Large intestine (tissue), 3 donors: ENCODE results near the gene TRIM67. TPM values are rescaled to one million over a fixed set of nuclear protein-coding genes. Genes with fewer than 3 reads are reported as not detected.
A peak's percentile ranks its signal among the peaks of the same experiment; 100 is the strongest.

Experiments used
- DNase-seq, 2 donors: peaks; one replicate each; pipeline versions ENCODE4 v3.0.0 to v3.0.0-alpha.2; 2013
- H3K27ac ChIP-seq: one replicate; pipeline ENCODE4 v1.5.1; 2013; ENCODE audit warnings: low read length
- H3K27me3 ChIP-seq: 2 replicates; pipeline ENCODE4 v1.6.1; 2013; ENCODE audit warnings: low read length; ENCODE audit not compliant: control insufficient read depth, insufficient read depth
- H3K36me3 ChIP-seq: 2 replicates; pipeline ENCODE4 v1.6.1; 2013; ENCODE audit warnings: low read length; ENCODE audit not compliant: control insufficient read depth, insufficient read depth
- H3K4me1 ChIP-seq: one replicate; pipeline ENCODE4 v1.6.1; 2013; ENCODE audit warnings: low read length; ENCODE audit not compliant: control insufficient read depth, insufficient read depth
- H3K4me3 ChIP-seq: one replicate; pipeline ENCODE4 v1.5.1; 2013; ENCODE audit warnings: low read length
- H3K9me3 ChIP-seq: one replicate; pipeline ENCODE4 v1.6.1; 2013; ENCODE audit warnings: mild to moderate bottlenecking, low read depth, low read length, moderate library complexity; ENCODE audit not compliant: control insufficient read depth
- WGBS: methylation state at CpG from one replicate; pipeline ENCODE4 v1.1.5; 2013; ENCODE audit warnings: low lambda C conversion rate; ENCODE audit not compliant: insufficient coverage; 5-methylcytosine and 5-hydroxymethylcytosine counted together
- polyA plus RNA-seq: library from polyadenylated mRNA; unstranded; fragments of 120-200 nt; gene quantifications from one replicate; pipeline ENCODE4 v1.2.1, GENCODE V29; 2013

Gene TRIM67
- polyA plus RNA-seq, 1 donor = 1.1 TPM

- peaks cover 12% of the 10 kb centered on the region for H3K4me1 ChIP-seq
- H3K36me3 ChIP-seq = peaks cover 21% of the 10 kb centered on the region
- H3K27me3 ChIP-seq = no peaks in the 10 kb centered on the region
- H3K27ac ChIP-seq = peak overlapping the region; percentile 79
- H3K9me3 ChIP-seq = no peaks in the 10 kb centered on the region
- peak overlapping the region; percentile 70 for H3K4me3 ChIP-seq
- peak; percentile 18 to 48 for DNase-seq
- 0% methylated on average over 2 of the region's 10 CpGs for WGBS
These were observed 79.9 kb downstream of the TRIM67 start for GRCh38 chr1:231241750-231242149.

- peak in 1 of 2 donors; percentile 29 for DNase-seq
- H3K27me3 ChIP-seq = no peaks in the 10 kb centered on the region
- H3K9me3 ChIP-seq = no peaks in the 10 kb centered on the region
- H3K27ac ChIP-seq = peak overlapping the region; percentile 6
- peaks cover 15% of the 10 kb centered on the region for H3K36me3 ChIP-seq
- H3K4me1 ChIP-seq = peaks cover 9% of the 10 kb centered on the region
- peak overlapping the region; percentile 70 for H3K4me3 ChIP-seq
- WGBS = 28% methylated on average over 2 of the region's 5 CpGs
These were observed 80.8 kb downstream of the TRIM67 start for GRCh38 chr1:231242516-231243198.

GRCh38 chr1:231248778-231249177 lies 86.9 kb downstream of the TRIM67 start:
- 100% methylated on average over 1 of the region's 1 CpG for WGBS
- Histone ChIP-seq H3K4me1 (no peaks in the 10 kb centered on the region), H3K27ac (no peak overlapping the region), H3K36me3 (peaks cover 33% of the 10 kb centered on the region), H3K4me3 (no peak overlapping the region), H3K27me3 (no peaks in the 10 kb centered on the region), H3K9me3 (no peaks in the 10 kb centered on the region)
- no peak for DNase-seq

- H3K36me3 ChIP-seq = peaks cover 46% of the 10 kb centered on the region
- H3K27ac ChIP-seq = no peak overlapping the region
- no CpG with 5 or more reads among the region's 3 CpGs for whole genome bisulfite sequencing
- no peaks in the 10 kb centered on the region for H3K4me1 ChIP-seq
- no peak overlapping the region for H3K4me3 ChIP-seq
- H3K27me3 ChIP-seq = no peaks in the 10 kb centered on the region
- H3K9me3 ChIP-seq = no peaks in the 10 kb centered on the region
- no peak for DNase-seq
These were observed 90.5 kb downstream of the TRIM67 start for GRCh38 chr1:231252336-231252735.

GRCh38 chr1:231260351-231260750 lies 98.5 kb downstream of the TRIM67 start:
- 90% methylated on average over 3 of the region's 4 CpGs for WGBS
- H3K36me3 ChIP-seq = peaks cover 68% of the 10 kb centered on the region
- H3K4me3 ChIP-seq = no peak overlapping the region
- no peak for DNase-seq
- H3K9me3 ChIP-seq = peaks cover 5% of the 10 kb centered on the region
- no peaks in the 10 kb centered on the region for H3K4me1 ChIP-seq
- H3K27ac ChIP-seq = no peak overlapping the region
- no peaks in the 10 kb centered on the region for H3K27me3 ChIP-seq

- Histone ChIP-seq H3K36me3 (peaks cover 76% of the 10 kb centered on the region), H3K4me3 (no peak overlapping the region), H3K4me1 (no peaks in the 10 kb centered on the region), H3K27ac (no peak overlapping the region), H3K27me3 (no peaks in the 10 kb centered on the region), H3K9me3 (no peaks in the 10 kb centered on the region)
- DNase-seq = no peak
- WGBS = no CpG with 5 or more reads among the region's 1 CpG
These were observed 102.8 kb downstream of the TRIM67 start for GRCh38 chr1:231264642-231265041.

- peaks cover 77% of the 10 kb centered on the region for H3K36me3 ChIP-seq
- no CpG with 5 or more reads among the region's 3 CpGs for WGBS
- H3K9me3 ChIP-seq = no peaks in the 10 kb centered on the region
These were observed 103.5 kb downstream of the TRIM67 start for GRCh38 chr1:231265379-231265778.

GRCh38 chr1:231266811-231267322 lies 105.0 kb downstream of the TRIM67 start:
- WGBS = no CpG with 5 or more reads among the region's 1 CpG
- Histone ChIP-seq H3K4me3 (no peak overlapping the region), H3K27me3 (no peaks in the 10 kb centered on the region), H3K9me3 (no peaks in the 10 kb centered on the region), H3K36me3 (peaks cover 75% of the 10 kb centered on the region), H3K27ac (no peak overlapping the region), H3K4me1 (no peaks in the 10 kb centered on the region)
- DNase-seq = no peak

More at GRCh38 chr1:231265379-231265778, 103.5 kb downstream of the TRIM67 start:
- Histone ChIP-seq H3K27me3 (no peaks in the 10 kb centered on the region), H3K4me1 (no peaks in the 10 kb centered on the region), H3K27ac (no peak overlapping the region), H3K4me3 (no peak overlapping the region)
- no peak for DNase-seq

Other genes with a start within 250 kb of the TRIM67 start
- 25.5 TPM for gene TTC13, start 183.2 kb upstream of the TRIM67 start, polyA plus RNA-seq
- gene ARV1, start 183.0 kb upstream of the TRIM67 start, polyA plus RNA-seq = 22.0 TPM
- 4.1 TPM for gene FAM89A, start 121.8 kb upstream of the TRIM67 start, polyA plus RNA-seq
- 69.3 TPM for gene GNPAT, start 79.2 kb downstream of the TRIM67 start, polyA plus RNA-seq
- 13.7 TPM for gene EXOC8, start 175.8 kb downstream of the TRIM67 start, polyA plus RNA-seq
- 9.9 TPM for gene SPRTN, start 176.2 kb downstream of the TRIM67 start, polyA plus RNA-seq